ENCODE results near the gene ANKIB1.

DNA sequence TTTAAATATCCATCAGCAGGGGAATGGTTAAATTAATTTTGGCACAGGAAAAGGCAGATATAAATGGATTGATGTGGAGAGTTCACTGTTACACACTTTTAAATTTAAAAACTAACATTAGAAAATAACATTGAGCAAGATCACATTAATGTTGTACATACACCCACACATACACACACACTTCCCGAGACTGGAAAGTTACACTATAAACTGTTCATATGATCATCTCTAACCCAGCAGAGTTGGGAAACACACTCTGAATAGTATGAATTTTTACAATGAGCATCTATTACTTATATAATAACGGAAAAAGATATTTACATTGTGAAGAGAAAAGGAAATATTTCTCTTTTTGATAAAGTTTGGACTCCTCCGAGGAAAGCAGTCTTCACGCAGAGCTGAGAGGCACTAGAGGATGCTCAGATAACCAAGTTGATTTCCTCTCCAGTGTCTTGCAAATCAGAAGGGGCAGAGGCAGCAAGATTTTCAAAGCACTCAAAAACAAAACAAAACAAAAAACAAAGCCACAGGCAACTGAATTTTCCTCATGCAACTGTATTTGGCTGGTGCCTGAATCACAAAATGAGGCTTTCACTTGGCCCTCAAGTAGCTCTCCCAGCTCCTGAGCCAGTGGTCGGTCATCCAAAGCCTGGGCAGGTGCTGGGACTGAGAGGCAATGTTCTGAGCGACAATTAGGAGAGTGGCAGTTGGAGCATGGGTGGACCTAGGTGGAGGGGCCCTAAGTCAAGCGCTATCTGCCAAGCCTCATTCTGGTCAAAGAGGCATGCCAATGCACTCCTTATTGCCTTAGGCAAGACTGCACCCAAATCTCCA is 191.1 kb downstream of the ANKIB1 start:
- TF ChIP-seq, protein P1, sequence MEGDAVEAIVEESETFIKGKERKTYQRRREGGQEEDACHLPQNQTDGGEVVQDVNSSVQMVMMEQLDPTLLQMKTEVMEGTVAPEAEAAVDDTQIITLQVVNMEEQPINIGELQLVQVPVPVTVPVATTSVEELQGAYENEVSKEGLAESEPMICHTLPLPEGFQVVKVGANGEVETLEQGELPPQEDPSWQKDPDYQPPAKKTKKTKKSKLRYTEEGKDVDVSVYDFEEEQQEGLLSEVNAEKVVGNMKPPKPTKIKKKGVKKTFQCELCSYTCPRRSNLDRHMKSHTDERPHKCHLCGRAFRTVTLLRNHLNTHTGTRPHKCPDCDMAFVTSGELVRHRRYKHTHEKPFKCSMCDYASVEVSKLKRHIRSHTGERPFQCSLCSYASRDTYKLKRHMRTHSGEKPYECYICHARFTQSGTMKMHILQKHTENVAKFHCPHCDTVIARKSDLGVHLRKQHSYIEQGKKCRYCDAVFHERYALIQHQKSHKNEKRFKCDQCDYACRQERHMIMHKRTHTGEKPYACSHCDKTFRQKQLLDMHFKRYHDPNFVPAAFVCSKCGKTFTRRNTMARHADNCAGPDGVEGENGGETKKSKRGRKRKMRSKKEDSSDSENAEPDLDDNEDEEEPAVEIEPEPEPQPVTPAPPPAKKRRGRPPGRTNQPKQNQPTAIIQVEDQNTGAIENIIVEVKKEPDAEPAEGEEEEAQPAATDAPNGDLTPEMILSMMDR (IDR thresholded peaks at IDR 0.05), result no peak
- no peak for TF ChIP-seq EP300 (IDR thresholded peaks at IDR 0.05; ENCODE audit: borderline replicate concordance in 1 of 2, low read depth in 1 of 2, low read length in 1 of 2)
- TF ChIP-seq FOXM1 (IDR thresholded peaks at IDR 0.05; ENCODE audit: low read depth), result no peak
- TF ChIP-seq YY1 (IDR thresholded peaks at IDR 0.05; ENCODE audit: low read depth), result no peak
- no peak for TF ChIP-seq SMC3 (IDR thresholded peaks at IDR 0.05; ENCODE audit: low read depth, low read length)
- no peak for TF ChIP-seq RFX5 (IDR thresholded peaks at IDR 0.05; ENCODE audit: low read length)
- TF ChIP-seq, protein P2, sequence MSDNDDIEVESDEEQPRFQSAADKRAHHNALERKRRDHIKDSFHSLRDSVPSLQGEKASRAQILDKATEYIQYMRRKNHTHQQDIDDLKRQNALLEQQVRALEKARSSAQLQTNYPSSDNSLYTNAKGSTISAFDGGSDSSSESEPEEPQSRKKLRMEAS (IDR thresholded peaks at IDR 0.05; ENCODE audit: low read depth), result no peak
- TF ChIP-seq POLR2AphosphoS5 (IDR thresholded peaks at IDR 0.05; ENCODE audit: low read depth, low read length), result no peak
- TF ChIP-seq, protein P3, sequence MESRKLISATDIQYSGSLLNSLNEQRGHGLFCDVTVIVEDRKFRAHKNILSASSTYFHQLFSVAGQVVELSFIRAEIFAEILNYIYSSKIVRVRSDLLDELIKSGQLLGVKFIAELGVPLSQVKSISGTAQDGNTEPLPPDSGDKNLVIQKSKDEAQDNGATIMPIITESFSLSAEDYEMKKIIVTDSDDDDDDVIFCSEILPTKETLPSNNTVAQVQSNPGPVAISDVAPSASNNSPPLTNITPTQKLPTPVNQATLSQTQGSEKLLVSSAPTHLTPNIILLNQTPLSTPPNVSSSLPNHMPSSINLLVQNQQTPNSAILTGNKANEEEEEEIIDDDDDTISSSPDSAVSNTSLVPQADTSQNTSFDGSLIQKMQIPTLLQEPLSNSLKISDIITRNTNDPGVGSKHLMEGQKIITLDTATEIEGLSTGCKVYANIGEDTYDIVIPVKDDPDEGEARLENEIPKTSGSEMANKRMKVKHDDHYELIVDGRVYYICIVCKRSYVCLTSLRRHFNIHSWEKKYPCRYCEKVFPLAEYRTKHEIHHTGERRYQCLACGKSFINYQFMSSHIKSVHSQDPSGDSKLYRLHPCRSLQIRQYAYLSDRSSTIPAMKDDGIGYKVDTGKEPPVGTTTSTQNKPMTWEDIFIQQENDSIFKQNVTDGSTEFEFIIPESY (IDR thresholded peaks at IDR 0.05; ENCODE audit: borderline replicate concordance, low read depth), result no peak
- no peak for TF ChIP-seq FOSL2 (IDR thresholded peaks at IDR 0.05; ENCODE audit: borderline replicate concordance, low read depth)
- TF ChIP-seq, protein P4, sequence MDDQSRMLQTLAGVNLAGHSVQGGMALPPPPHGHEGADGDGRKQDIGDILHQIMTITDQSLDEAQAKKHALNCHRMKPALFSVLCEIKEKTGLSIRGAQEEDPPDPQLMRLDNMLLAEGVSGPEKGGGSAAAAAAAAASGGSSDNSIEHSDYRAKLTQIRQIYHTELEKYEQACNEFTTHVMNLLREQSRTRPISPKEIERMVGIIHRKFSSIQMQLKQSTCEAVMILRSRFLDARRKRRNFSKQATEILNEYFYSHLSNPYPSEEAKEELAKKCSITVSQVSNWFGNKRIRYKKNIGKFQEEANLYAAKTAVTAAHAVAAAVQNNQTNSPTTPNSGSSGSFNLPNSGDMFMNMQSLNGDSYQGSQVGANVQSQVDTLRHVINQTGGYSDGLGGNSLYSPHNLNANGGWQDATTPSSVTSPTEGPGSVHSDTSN (IDR thresholded peaks at IDR 0.05), result no peak
- TF ChIP-seq TCF12 (IDR thresholded peaks at IDR 0.05), result no peak
- no peak for TF ChIP-seq TAF1 (IDR thresholded peaks at IDR 0.05; ENCODE audit: borderline replicate concordance, low read depth, low read length)
